GM18861 (cell line): ENCODE results near the gene TRIM46.

ENCODE experiments used
- ATAC-seq: cut with Tn5 transposase; IDR thresholded peaks from one replicate; pipeline ENCODE4 v1.9.1; 2021; ENCODE audit not compliant: unreplicated experiment

The TRIM46 gene, protein sequence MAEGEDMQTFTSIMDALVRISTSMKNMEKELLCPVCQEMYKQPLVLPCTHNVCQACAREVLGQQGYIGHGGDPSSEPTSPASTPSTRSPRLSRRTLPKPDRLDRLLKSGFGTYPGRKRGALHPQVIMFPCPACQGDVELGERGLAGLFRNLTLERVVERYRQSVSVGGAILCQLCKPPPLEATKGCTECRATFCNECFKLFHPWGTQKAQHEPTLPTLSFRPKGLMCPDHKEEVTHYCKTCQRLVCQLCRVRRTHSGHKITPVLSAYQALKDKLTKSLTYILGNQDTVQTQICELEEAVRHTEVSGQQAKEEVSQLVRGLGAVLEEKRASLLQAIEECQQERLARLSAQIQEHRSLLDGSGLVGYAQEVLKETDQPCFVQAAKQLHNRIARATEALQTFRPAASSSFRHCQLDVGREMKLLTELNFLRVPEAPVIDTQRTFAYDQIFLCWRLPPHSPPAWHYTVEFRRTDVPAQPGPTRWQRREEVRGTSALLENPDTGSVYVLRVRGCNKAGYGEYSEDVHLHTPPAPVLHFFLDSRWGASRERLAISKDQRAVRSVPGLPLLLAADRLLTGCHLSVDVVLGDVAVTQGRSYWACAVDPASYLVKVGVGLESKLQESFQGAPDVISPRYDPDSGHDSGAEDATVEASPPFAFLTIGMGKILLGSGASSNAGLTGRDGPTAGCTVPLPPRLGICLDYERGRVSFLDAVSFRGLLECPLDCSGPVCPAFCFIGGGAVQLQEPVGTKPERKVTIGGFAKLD

DNA sequence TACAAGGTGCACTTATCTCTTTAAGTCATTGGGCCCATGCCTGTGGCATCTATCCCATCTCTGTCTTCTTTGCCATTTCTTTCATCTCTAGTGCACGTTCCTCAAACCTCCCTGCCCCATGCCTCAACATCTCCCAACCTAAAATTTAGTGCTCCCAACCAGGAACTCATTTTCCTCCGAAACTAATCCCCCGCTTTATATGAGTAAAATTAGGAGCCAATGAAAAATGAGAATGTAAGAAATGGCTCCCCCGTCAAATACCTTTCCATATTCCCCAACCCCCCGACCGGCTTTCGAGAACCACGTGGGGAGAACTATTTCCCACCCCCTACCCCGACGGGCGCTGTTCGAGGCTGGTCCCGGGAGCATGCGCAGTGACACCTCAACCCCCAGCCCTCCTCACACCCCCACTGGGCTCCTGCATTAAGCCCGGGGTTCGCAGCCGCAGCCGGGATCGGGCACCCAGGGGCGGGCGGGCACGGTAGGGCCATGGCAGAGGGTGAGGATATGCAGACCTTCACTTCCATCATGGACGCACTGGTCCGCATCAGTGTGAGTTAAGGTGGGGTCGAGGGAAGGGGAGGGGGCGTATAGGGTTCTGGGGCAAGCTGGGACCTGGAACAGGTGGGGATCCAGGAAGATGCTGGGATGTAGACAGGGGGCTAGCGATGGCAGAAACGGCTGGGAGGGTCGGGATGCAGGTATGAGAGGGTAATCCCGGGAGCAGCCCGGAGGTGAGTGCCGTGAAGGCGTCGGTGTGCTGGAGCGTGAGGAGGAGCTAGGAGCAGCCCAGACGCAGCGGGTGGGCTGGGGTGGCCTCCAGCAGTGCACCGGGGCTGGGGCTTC, at the start of gene TRIM46:
TRIM46 (plus strand) TSS at position 372 of the 846 bp plus-strand sequence; CDS start at position 490, 118 bp downstream.
- ATAC-seq: no peak

DNA sequence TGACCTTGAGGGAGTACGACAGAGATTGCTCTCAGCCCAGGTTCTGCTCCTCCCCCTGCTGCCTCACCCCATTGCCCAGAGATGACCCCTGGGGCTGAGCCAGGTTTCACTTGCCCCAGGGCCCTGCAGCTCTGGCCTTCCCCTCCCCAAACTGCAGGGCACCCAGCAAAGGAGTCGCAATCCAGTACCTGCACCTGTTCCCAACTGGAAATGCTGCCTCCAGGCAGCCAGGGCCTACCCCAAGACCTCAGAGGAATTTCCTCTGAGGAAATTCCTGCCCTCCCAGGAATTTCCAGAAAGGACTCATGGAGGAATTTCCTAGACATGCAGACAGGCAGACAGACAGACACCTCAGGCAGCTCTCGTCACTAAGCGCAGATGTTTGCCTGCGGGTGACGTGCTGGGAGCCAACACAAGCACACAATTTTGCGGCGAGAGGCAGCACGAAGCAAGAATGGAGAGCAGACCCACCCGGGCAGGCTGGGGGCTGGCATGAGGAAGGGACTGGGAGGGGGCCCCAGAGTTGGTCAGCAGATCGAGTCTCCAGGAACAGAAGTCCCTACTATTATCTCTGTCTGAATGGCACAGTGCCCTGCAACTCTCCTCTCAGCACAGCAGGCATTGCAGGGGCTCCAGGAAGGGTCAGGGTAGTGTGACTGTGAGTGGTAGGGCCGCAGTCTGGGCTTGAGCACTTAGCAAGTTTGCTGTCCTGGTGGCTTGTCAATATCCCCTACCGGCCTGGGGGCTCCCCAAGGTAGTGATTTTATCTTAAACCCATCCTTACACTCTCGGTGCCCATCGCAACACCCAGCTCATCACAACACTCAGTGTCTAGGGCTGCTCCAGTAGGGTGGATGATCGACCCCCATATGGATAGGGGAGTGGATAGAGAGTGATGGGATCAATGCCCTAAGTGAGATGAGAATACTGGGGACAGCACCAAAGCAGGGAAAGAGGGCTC, 48.9 kb upstream of the TRIM46 start:
- ATAC-seq: no peak

DNA sequence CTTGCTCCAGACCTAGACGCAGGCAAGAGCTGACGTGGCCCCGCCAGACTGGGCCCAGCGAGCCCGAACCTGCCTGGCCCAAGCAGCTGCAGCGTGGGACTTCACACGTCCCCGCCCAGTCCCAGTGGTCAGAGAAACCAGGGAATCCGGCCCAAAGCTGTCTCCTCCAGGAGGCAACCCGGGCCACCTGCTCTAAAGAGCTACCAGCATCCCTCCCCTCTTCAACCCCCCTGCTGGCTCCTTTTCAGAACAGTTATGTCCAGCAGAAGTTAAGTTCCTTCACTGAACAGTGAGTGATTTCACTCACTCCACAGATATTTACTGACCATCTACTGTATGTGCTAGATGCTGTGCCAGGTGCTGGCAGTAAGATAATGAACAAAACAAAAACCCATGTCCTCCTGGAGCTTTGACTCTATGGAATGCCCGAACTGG, 48.1 kb upstream of the TRIM46 start:
- no peak for ATAC-seq

DNA sequence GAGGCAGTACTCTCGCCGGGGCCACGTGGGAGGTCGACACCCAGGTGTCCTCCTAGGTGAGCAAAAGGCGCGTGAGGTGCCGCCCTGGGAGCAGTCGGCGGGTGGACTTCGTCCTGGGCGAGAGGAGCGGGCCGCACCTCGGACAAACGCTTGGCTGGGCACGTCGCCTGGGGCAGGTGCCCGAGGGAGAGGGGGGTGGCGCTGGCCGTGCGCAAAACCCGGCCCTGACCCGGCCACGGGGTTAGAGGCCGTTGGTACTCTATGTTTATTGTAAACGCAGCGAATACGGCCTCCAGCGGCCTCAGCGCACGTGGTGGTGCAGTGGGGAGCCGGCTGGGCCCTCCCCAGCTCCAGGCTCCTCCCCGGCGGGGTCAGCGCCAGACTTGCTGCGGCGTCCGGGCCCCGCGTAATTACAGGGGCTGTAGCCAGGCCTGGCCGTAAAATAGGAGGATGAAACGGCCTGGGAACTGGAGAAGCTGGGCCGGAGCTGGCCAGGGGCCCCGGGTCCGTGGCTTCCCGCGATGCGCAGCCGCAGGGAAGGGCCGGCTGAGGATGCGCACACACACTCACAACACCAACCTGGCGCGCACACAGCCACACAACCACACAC, 47.6 kb upstream of the TRIM46 start:
- no peak for ATAC-seq

DNA sequence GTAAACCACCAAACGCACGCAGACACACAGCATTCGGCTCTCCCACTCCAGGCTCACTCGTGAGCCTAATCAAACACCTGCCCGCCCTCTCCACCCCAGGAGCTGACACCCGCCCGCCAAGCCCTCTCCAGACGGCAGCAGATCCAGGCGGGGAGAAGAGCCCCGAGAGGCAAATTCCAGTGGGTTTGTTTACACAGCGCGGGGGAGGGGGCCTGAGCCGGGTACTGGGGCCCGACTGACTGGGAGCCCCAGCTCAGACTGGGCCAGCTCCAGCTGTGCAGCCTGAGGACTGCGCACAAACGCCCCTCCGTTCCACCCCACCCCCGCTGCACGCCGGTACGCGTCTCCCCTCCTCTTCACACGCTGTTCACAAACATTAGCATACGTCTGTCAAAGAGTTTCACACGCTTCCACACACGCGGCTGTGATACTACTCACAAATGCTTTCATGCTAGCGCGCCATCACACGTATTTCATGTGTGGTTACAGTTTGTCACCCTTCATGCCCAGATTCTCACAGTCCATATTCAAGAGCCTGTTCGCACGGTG, 47.0 kb upstream of the TRIM46 start:
- ATAC-seq: no peak

DNA sequence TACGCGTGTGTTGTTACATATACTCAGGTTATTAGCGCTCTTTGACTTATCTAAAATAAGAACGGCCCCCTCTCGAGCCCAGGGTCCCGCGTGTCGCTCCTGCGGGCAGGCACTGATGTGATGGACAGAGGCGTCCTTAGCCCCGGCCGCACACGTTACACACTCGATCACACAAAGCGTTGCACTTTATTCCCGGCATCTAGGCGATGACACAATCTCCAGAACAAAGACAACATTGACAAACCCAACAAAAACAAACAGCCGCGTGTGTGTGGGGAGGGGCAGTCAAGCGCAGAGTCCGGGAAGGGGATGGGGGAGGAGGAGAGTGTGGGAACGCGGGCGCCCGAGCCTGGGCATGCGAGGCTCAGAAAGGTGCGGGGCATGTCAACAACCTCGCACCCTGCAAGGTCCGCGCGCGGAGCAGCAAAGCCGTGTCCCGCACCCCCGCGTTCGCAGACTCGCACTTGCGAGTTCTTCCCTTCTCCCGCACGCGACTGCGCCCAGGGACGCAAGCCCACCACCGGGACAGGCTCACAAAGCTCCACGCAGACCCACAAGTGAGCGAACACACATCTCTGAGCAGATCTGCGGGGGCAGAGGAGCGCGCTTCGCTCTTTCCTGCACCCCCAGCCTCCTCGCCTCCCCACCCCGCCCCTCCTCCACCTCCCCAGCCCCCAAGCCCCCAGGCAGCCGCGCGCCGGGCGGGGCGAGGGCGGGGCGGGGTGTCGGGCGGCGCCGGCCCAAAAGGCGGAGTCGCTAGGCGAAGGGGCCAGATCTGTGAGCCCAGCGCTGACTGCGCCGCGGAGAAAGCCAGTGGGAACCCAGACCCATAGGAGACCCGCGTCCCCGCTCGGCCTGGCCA, 46.3 kb upstream of the TRIM46 start, which contains the start of gene EFNA1:
EFNA1 (plus strand) TSS at position 772 of the 862 bp plus-strand sequence. CDS start 102 bp downstream, outside the sequence.
- no peak for ATAC-seq

DNA sequence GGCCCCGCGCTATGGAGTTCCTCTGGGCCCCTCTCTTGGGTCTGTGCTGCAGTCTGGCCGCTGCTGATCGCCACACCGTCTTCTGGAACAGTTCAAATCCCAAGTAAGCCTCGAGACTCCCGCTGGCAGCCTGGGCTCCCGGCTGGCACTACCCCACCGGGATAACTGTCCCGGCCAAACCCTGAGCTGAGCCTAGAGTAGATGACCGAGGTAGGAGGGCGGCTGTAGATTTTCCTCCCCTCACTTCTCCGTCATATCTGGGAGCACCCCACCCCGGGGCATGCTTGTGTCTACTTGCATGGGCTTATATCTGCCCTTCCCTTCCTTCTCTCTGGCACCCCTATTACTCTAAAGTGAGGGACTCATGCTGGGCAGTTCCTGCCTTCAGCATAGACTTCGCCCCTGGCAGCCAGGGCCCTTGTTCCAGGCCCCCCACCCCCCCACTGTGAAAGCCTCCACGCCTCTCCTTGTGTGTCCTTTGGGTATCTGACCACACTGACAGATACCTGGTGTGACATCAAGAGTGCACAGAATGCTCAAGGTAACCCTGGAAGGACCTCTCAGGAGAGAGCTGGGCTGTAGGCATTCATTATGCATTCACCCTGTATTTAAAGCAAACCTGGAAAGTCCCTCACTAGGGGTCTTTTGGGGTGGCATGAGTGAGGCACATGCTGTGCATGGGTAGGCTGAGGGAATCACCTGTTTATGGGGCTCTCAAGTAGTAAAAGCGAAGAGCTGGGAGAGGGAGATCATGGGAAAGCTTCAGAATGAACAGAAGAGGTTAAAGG, 45.5 kb upstream of the TRIM46 start:
- ATAC-seq: no peak

DNA sequence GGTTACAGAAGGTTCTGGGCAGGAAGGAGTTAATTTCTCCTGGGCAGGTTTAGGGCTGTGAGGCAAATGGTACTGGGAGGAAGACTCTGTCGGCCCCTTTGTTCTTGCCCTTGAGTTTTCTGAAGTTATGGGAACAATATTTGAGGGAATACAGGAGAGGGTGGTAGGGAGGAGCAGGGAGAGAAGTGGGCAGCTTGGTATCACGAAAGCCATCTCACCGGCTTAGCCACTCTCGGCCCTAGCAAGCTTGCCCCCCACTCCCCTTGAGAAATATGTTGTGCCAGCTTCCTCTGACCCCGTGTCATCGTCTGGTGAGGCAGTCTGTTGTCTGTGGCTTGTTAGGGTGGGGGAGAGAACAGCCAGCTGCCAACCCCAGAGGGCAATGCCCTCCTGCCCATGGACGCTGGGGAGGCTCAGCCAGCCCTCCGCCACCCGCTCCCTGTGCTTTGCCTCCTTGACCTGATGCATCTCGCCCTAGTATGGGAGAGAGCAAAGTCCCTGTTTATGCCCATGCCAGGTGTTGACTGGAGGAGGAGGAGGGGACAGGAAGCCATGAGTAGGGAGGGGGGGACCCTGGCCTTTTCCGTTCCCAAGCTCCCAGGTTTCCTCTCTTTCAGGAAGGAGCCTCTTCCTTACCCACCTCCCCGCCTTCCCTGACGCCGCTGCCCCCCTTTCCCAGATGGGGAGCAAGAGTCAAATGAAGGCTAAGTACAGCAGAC, 44.7 kb upstream of the TRIM46 start:
- ATAC-seq: no peak

DNA sequence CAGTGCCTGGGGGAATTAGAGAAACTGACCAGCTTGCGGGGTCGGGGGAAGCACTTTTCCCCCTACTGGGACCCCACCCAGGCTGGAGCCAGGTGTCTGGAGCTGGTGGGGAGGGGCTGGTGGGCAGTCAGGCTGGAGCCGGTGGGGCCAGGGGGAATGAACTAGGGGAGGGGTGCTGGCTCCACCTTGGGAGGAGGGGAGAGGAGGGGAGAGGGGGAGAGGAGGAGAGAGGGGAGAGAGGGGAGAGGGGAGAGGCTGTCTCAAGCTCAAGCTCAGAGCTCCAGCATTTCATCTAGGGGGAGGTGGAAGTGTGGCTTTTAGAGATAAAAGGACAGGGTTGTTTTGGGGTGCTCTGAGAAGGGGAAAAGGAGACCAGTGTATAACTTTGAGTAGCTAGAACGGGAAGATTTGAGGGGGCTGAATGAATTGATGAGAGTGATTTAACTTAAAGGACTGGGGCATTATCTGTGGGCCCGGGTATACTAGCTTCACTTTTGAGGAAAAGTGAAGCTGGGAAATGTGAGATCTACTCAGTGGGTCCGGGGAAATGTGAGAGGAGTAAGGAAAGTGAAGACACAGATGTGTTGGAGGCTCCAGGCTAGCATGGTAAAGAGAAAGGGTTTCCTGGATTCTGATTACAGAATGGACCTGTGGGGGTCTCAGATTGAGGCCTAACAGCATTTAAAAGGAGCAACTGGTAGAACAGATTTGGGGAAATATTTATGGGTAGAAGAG, 43.2 kb upstream of the TRIM46 start:
- no peak for ATAC-seq

DNA sequence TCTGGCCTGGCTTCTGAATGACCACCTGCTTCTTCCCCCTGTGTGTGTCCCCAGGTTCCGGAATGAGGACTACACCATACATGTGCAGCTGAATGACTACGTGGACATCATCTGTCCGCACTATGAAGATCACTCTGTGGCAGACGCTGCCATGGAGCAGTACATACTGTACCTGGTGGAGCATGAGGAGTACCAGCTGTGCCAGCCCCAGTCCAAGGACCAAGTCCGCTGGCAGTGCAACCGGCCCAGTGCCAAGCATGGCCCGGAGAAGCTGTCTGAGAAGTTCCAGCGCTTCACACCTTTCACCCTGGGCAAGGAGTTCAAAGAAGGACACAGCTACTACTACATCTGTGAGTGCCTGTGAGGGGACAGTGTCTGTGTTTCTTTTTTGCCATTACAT, 42.4 kb upstream of the TRIM46 start:
- ATAC-seq: no peak

DNA sequence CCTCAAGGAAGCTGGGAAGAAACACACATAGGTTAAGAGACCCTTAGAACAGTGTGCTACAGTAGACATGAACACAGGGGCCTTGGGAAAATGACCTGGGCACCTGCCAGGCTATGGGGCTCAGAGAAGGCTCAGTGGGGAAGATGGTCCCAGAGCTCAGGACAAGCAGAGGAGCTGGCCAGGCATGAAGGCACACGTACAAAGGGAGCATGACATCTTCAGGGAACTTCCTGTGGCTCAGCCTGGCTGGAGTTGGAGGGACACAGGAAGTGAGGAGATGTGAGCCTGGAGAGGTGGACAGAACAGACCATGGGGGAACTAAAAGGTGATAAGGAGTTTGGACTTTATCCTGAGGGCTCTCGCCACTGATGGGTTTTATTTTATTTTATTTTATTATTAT, 41.8 kb upstream of the TRIM46 start:
- no peak for ATAC-seq

DNA sequence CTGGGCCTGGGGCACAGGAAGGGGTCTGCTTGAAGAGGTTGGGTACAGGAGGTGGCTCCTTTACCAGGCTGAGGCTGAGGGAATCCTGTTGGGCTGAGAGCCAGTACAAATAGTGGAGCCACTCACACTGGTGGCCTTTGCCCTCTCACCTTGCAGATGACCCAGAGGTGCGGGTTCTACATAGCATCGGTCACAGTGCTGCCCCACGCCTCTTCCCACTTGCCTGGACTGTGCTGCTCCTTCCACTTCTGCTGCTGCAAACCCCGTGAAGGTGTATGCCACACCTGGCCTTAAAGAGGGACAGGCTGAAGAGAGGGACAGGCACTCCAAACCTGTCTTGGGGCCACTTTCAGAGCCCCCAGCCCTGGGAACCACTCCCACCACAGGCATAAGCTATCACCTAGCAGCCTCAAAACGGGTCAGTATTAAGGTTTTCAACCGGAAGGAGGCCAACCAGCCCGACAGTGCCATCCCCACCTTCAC, 39.8 kb upstream of the TRIM46 start:
- ATAC-seq: no peak

DNA sequence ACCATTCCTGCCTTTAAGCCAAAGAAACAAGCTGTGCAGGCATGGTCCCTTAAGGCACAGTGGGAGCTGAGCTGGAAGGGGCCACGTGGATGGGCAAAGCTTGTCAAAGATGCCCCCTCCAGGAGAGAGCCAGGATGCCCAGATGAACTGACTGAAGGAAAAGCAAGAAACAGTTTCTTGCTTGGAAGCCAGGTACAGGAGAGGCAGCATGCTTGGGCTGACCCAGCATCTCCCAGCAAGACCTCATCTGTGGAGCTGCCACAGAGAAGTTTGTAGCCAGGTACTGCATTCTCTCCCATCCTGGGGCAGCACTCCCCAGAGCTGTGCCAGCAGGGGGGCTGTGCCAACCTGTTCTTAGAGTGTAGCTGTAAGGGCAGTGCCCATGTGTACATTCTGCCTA, 39.3 kb upstream of the TRIM46 start:
- no peak for ATAC-seq

DNA sequence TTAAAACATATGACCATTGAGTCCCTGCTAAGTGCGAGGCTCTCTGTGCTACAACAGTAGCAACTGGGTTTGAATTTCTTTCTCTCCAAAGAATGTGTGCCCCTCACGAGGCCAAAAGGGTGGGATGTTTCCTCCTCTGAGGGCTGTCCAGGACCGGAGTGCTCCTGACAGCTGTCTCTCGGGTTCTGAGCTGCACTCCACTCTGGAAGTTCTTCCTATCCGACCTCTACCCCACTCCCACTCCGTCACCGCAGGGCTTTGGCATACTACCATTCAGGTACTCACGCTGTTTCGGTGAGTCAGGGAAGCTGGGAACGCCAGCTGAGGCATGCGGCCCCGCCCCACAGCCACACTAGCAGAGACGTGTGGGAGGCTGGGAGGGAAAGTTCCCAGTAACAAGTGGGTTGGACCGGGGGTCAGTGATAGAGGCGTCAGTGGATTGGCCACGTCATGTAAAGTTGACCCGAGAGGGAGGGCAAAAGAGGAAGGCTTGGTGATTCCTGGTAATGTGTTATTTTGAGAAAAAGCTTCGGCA, 38.7 kb upstream of the TRIM46 start:
- ATAC-seq: no peak

DNA sequence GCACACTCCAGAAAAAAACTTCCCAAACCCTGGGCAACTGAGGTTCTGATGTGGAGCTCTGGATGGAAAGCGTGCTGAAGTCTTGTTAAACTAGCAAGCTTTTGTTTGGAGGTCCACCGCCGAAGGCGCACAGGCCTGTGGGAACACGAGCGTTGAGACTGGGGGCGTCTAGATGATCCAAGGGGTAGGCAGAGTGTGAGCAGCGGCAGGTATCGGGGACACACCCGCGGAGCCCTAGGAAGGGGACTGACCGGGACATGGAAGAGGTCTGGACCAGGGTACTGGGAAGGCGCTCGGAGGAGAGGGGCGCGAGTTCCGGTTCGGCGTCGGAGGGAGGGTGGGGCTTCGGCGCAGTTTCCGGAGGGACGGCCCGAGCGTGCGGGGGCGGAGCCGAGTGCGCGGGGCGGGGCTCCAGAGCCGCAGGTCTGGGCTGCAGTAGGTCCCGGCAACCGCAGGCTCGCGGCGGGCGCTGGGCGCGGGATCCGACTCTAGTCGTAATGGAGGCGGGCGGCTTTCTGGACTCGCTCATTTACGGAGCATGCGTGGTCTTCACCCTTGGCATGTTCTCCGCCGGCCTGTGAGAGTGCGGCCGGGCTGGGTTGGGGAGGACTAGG, 38.1 kb upstream of the TRIM46 start, which contains the start of gene SLC50A1:
SLC50A1 (plus strand) TSS at position 438 of the 614 bp plus-strand sequence; CDS start at position 498, 60 bp downstream.
- ATAC-seq: peak; percentile 51
